T follicular helper cell (primary cell): Measurements from ENCODE around the gene TTC23L.
"Not testable (repeated sequence)": the region's sequence is repeated elsewhere in the genome, so short reads cannot be mapped to it uniquely, and the experiment has no call there.

ENCODE experiments used
- DNase-seq: peaks from one replicate; pipeline ENCODE4 v3.0.0-alpha.2; 2020; ENCODE audit warnings: low read depth

Gene TTC23L

DNA sequence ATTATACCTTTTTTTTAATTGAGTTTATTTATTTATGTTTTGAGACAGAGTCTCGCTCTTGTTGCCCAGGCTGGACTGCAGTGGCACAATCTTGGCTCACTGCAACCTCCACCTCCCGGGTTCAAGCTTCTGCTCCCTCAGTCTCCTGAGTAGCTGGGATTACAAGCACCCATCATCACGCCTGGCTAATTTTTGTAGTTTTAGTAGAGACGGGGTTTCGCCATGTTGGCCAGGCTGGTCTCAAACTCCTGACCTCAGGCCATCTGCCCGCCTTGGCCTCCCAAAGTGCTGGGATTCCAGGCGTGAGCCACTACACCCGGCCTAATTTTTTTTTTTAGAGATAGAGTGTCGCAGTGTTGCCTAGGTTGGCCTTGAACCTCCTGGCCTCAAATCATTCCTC lies 84.3 kb downstream of the TTC23L start:
- not testable (repeated sequence) for DNase-seq

DNA sequence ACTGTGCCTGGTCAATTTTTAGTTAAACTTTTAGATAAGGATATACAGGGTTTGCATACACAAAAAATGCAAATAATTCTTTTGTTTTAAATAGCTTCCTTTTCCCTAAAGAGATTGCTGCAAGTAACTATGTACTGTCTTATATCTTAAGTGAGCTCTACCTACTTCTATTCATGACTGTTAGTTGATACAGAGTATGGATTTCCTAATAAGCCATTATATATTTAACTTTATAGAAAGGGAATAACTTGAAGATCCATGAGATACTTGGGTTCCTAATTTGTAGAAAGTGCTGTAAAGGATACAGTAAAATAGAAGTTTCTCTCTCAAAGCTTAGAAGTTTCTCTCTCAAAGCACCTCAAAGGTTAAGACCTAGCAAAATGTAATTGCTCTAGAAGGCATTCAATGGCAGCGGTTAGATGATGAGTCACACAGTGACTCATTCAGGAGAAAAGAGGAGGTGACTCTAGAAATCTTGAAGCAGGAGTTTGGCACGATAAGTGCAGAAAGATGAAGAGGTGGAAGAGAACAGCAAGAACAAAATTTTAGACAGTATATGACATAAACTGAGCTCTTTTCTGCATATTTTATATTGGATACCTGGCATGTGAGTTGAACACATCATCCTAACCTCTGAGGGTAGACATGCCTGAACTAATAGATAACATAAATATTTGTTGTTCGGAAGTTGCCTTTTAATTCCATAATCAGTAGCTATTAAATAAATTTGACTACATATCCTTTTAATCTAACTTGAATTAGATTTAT lies 84.9 kb downstream of the TTC23L start:
- DNase-seq: no peak

DNA sequence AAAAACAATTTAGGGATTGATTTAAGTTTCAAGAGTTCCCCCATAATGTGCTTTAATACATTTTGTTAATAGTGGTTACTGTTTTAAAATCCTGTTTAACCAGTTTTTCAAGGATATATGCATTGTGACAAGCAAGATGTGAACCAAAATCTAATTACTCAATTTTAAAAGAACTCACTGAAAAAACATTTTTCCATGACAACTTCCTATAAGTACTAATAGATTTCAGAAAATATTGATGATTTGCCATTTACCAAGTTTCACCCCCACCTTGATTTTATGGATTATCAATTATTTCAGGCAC lies 85.5 kb downstream of the TTC23L start:
- no peak for DNase-seq

GRCh38 chr5:34926318-34926888 lies 87.4 kb downstream of the TTC23L start:
- no peak for DNase-seq

DNA sequence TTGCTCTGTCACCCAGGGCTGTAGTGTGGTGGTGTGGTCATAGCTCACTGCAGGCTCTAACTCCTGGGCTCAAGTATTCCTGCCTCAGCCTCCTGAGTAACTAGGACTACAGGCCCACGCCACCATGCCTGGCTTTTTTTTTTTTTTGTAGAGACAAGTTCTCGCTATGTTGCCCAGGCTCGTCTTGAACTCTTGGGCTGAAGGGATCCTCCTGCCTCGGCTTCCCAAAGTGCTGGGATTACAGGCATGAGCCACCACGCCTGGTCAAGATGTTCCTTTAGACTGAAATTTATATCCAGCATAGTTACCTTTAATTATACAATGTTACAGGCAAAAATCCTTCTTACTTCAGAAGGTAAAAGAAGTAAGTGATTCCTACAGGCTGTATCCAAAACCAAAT lies 88.8 kb downstream of the TTC23L start:
- DNase-seq: no peak

DNA sequence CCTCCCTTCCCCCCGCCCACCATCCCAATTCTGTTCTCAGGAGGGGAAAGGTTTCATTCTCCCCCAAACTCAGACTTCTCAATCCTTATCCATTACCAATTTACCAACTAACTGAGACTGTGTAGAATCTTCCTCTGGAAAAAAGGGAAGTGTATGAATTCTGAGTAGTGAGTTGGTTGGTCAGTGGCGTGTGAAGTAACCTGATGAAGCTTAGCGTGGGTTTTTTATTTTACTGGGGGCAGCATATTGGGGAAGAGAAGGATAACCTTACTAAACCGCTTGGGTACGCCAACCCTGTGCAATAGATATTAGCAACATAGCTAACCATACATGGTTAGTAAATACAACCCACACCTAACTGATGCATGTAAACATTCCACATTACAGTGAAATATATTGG lies 89.3 kb downstream of the TTC23L start:
- no peak for DNase-seq

DNA sequence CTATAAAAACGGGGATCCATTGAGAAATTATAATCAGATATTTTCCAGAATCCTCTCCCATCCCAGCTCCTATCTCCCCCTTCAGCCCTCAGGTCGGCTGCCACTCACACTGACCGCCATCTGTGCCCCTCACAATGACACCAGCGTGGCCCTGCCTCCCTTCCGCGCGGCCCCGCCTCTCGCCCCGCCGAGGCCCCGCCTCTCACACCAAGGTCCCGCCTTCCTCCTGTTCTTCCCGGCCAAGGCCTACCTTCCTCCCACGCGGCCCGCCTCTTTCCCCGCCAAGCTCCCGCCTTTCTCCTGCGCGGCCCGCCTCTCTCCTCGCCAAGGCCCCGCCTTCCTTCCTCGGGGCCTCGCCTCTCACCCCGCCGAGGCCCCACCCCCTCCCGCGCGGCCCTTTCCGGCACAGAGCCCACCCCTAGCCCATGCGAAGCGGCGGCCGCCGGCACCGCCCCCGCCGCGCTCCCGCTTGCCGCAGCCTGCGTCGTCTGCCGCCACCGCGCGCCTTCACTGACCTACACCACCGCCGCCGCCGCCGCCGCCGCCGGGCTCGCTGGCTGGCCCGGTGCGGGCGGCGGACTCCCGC lies 90.3 kb downstream of the TTC23L start, which contains the start of gene DNAJC21:
TSS of gene DNAJC21 (plus strand) at position 426 of the 586 bp plus-strand sequence. CDS start 261 bp downstream, outside the sequence.
- DNase-seq: peak; percentile 96

- peak; percentile 71 for DNase-seq
Observed at GRCh38 chr5:34929720-34930461, 90.9 kb downstream of the TTC23L start.

DNA sequence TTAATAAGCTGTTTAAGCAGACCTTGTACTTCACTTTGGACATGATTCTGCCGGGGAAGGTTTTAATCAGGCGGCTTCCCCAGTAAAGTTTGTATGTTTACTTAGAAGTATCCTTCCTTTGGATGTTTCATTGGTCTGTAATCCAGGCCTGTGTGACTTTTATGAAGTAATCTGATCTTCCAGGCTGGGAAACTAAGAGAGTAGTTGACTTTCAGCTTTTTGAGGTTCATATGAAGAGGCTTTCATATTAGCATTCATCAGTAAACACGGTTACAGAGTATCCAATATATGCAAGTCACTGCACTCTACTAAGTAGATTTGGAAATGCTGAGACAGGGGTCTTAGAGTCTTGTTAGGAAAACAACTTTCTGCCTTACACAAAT lies 91.5 kb downstream of the TTC23L start:
- DNase-seq: no peak

DNA sequence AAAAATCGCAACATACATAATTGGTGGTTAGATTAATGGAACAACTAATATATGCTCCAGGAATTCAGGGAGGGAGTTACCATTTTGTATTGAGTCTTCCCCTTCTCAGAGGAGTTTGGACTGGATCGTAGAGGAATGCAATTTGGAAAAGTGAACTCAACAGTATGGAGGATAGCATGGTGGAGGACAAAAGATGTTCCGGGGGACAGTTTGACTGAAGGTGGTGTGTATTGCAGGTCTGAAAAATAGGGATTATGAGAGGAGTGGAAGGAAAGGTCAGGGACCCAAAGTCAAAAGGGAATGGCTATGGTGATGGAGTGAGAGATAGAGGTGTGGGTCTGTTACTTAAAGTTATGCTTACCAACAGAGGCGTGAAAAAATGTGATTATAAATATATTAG lies 91.9 kb downstream of the TTC23L start:
- no peak for DNase-seq

DNA sequence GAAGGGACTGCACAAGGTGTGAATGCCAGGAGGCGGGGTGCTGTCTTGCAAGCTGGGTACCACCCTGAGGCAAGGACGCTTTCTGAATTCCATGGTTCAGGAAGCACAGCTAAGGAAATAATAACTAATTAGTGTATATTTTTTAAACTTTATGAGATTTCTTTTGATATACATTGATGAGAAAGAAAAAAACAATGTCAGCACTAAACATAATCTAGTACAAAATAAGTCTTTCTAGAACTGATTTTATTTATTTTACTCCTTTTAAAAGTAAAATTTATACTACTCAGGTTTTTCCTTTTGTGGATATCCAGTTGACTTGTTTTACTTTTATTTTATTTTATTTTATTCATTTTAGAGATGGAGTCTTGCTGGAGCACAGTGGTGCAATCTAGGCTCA lies 94.0 kb downstream of the TTC23L start:
- DNase-seq: no peak

- DNase-seq: no peak
Observed at GRCh38 chr5:34941936-34942335, 103.0 kb downstream of the TTC23L start.

- DNase-seq: no peak
Observed at GRCh38 chr5:34944044-34944443, 105.1 kb downstream of the TTC23L start.

DNA sequence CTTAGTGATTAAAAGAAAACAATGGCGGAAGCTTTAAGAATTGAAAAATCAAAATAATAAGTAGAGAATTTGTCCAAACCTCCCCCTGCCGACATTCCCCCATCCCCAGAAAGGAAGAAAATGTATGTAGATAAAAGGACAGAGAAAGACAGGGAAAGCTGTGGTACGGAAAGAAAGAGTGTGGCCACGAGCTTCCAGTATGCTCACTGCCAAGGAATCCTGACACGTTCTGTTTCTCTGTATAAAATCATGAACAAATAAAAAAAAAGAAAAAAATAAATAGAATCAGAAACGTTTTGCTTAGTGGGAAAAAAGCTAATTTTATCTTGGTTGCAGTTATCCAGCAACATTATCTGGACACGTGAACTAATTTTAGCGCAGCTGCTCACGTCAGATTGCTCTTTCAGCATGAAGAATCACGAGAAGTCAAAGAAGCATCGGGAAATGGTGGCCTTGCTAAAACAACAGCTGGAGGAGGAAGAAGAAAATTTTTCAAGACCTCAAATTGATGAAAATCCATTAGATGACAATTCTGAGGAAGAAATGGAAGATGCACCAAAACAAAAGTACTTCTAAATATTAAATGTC lies 105.6 kb downstream of the TTC23L start:
- no peak for DNase-seq
